NCI-H2107 (cell line): ENCODE data around the gene CDKN3.

Experiments
- DNase-seq: peaks from one replicate; lab custom pipeline; 2025; lab: John Stamatoyannopoulos, UW

The CDKN3 gene

GRCh38 chr14:54396493-54397335 is at the start of gene CDKN3:
CDKN3 (plus strand) TSS chr14:54397007; CDS start chr14:54397069, 62 bp downstream.
- peak; percentile 99 for DNase-seq

- DNase-seq, result no peak
Observed at GRCh38 chr14:54347044-54347443, 49.8 kb upstream of the CDKN3 start.

GRCh38 chr14:54348001-54348611 is 48.7 kb upstream of the CDKN3 start:
- peak; percentile 70 for DNase-seq

- DNase-seq, result no peak
Observed at GRCh38 chr14:54348923-54349620, 47.7 kb upstream of the CDKN3 start.

- DNase-seq, result no peak
Observed at GRCh38 chr14:54349713-54350112, 47.1 kb upstream of the CDKN3 start.

GRCh38 chr14:54350203-54350602 is 46.6 kb upstream of the CDKN3 start:
- no peak for DNase-seq

- DNase-seq, result no peak
Observed at GRCh38 chr14:54353266-54353665, 43.5 kb upstream of the CDKN3 start.

- no peak for DNase-seq
Observed at GRCh38 chr14:54353694-54354093, 43.1 kb upstream of the CDKN3 start.

GRCh38 chr14:54354096-54354495 is 42.7 kb upstream of the CDKN3 start:
- no peak for DNase-seq

- DNase-seq, result no peak
Observed at GRCh38 chr14:54354968-54355641, 41.7 kb upstream of the CDKN3 start.

GRCh38 chr14:54355698-54356097 is 41.1 kb upstream of the CDKN3 start:
- DNase-seq, result no peak

- DNase-seq, result no peak
Observed at GRCh38 chr14:54356172-54356571, 40.6 kb upstream of the CDKN3 start.

- DNase-seq, result no peak
Observed at GRCh38 chr14:54360667-54361066, 36.1 kb upstream of the CDKN3 start.

GRCh38 chr14:54362089-54362504 is 34.7 kb upstream of the CDKN3 start:
- DNase-seq, result no peak

- DNase-seq, result no peak
Observed at GRCh38 chr14:54362759-54363437, 33.9 kb upstream of the CDKN3 start.

GRCh38 chr14:54364555-54365415 is 32.0 kb upstream of the CDKN3 start:
- no peak for DNase-seq

GRCh38 chr14:54366736-54367735 is 29.8 kb upstream of the CDKN3 start:
- no peak for DNase-seq

GRCh38 chr14:54368291-54368690 is 28.5 kb upstream of the CDKN3 start:
- DNase-seq, result no peak

- no peak for DNase-seq
Observed at GRCh38 chr14:54369343-54369742, 27.5 kb upstream of the CDKN3 start.
